Endothelial cell of umbilical vein (primary cell): Measurements from ENCODE around the gene RAB20.

ENCODE experiments used
- CTCF ChIP-seq, 2 donors: IDR thresholded peaks; 1 replicate in 1 of 2; 2 replicates in 1 of 2; pipeline ENCODE4 v1.5.1; 2011; ENCODE audit warnings: low read length in 2 of 2, mild to moderate bottlenecking in 2 of 2, moderate library complexity in 2 of 2, control low read depth in 1 of 2, inconsistent platforms in 1 of 2, low read depth in 1 of 2; ENCODE audit not compliant: insufficient read depth in 1 of 2; ENCODE audit errors: extremely low read depth in 1 of 2
- EZH2 ChIP-seq: IDR thresholded peaks from 2 replicates; pipeline ENCODE4 v1.6.1; 2012; ENCODE audit warnings: borderline replicate concordance, low read depth, mild to moderate bottlenecking, moderate library complexity, low read length, inconsistent platforms; ENCODE audit not compliant: severe bottlenecking
- JUN ChIP-seq: IDR thresholded peaks from 2 replicates; pipeline ENCODE4 v1.6.1; 2011; ENCODE audit warnings: borderline replicate concordance, low read depth; ENCODE audit not compliant: insufficient read length, insufficient read depth
- MAX ChIP-seq: IDR thresholded peaks from 2 replicates; pipeline ENCODE4 v1.6.1; 2011; ENCODE audit not compliant: insufficient read depth, insufficient read length
- POLR2A ChIP-seq: IDR thresholded peaks from 2 replicates; pipeline ENCODE4 v1.6.1; 2012; ENCODE audit warnings: low read depth, mild to moderate bottlenecking, control low read depth, low read length
- POLR2AphosphoS5 ChIP-seq: IDR thresholded peaks from 2 replicates; pipeline ENCODE4 v1.6.1; 2012; ENCODE audit warnings: low read depth, mild to moderate bottlenecking, control low read depth, low read length, moderate library complexity; ENCODE audit not compliant: insufficient read depth

GRCh38 chr13:110540871-110541525, 20.5 kb downstream of the RAB20 start:
- TF ChIP-seq POLR2A (no peak), CTCF (IDR thresholded peaks at IDR 0.05; ENCODE audit: extremely low read depth in 1 of 2, insufficient read depth in 1 of 2, low read depth in 1 of 2, low read length in 2 of 2) (no peak), EZH2 (no peak), MAX (no peak), JUN (no peak), POLR2AphosphoS5 (no peak)
